HFFc6 (cell line): Measurements from ENCODE around the gene POU6F2. TPM values are rescaled to one million over a fixed set of nuclear protein-coding genes. Genes with fewer than 3 reads are reported as not detected.

Experiments
- DNase-seq: peaks from one replicate; pipeline ENCODE4 v3.0.0-alpha.2; 2018
- H3K27ac Mint-ChIP-seq: 2 replicates; pipeline ENCODE4 v1.8.0; 2020; ENCODE audit warnings: mild to moderate bottlenecking, mixed read lengths
- H3K27me3 Mint-ChIP-seq: 2 replicates; pipeline ENCODE4 v1.8.0; 2021; ENCODE audit warnings: mild to moderate bottlenecking, moderate library complexity, mixed read lengths; ENCODE audit not compliant: insufficient read depth
- H3K36me3 Mint-ChIP-seq: 2 replicates; pipeline ENCODE4 v1.8.0; 2021; ENCODE audit warnings: low read depth, mixed read lengths
- H3K4me1 Mint-ChIP-seq: 2 replicates; pipeline ENCODE4 v1.8.0; 2020; ENCODE audit warnings: low read depth, mixed read lengths
- H3K4me3 Mint-ChIP-seq: 2 replicates; pipeline ENCODE4 v1.8.0; 2020; ENCODE audit warnings: mild to moderate bottlenecking, moderate library complexity, mixed read lengths
- H3K9me3 Mint-ChIP-seq: 2 replicates; pipeline ENCODE4 v1.8.0; 2020; ENCODE audit warnings: mild to moderate bottlenecking, mixed read lengths
- CTCF ChIP-seq: fragments of 200-600 bp; sonication (generic); IDR thresholded peaks from 2 replicates; pipeline ENCODE4 v1.5.0; 2021; ENCODE audit warnings: antibody characterized with exemption, mild to moderate bottlenecking
- total RNA-seq, 6 experiments: library from RNA; stranded (reverse); fragmentation: NEBNext Ultra II Directional; extraction: Animal tissue kit (Norgen Biotek cat#: 25700); gene quantifications; 2 replicates in 1 of 6; 3 replicates in 5 of 6; pipeline ENCODE4 v1.2.3, GENCODE V29; 2021

Gene POU6F2
- total RNA-seq, 6 experiments from 2014 or later, result not detected

- peaks cover 2% of the 10 kb centered on the region; the same call in 1 of the 2 replicates for H3K27me3 Mint-ChIP-seq
- DNase-seq, result no peak
- no peak overlapping the region for H3K4me3 Mint-ChIP-seq
- H3K27ac Mint-ChIP-seq, result no peak overlapping the region
- H3K9me3 Mint-ChIP-seq, result peaks cover 11% of the 10 kb centered on the region; the same call in 1 of the 2 replicates
- TF ChIP-seq CTCF, result no peak
- no peaks in the 10 kb centered on the region for H3K4me1 Mint-ChIP-seq
- H3K36me3 Mint-ChIP-seq, result no peaks in the 10 kb centered on the region
Observed at GRCh38 chr7:39210362-39210761, 232.7 kb downstream of the POU6F2 start.

GRCh38 chr7:39211581-39211980 lies 233.9 kb downstream of the POU6F2 start:
- H3K9me3 Mint-ChIP-seq, result peaks cover 11% of the 10 kb centered on the region; the same call in 1 of the 2 replicates
- TF ChIP-seq CTCF, result no peak
- H3K27ac Mint-ChIP-seq, result no peak overlapping the region
- no peaks in the 10 kb centered on the region for H3K4me1 Mint-ChIP-seq
- no peak overlapping the region for H3K4me3 Mint-ChIP-seq
- DNase-seq, result no peak
- H3K27me3 Mint-ChIP-seq, result peaks cover 2% of the 10 kb centered on the region; the same call in 1 of the 2 replicates
- H3K36me3 Mint-ChIP-seq, result no peaks in the 10 kb centered on the region

GRCh38 chr7:39212876-39213275 lies 235.2 kb downstream of the POU6F2 start:
- H3K27ac Mint-ChIP-seq, result no peak overlapping the region
- H3K27me3 Mint-ChIP-seq, result peaks cover 2% of the 10 kb centered on the region; the same call in 1 of the 2 replicates
- DNase-seq, result no peak
- peaks cover 11% of the 10 kb centered on the region; the same call in 1 of the 2 replicates for H3K9me3 Mint-ChIP-seq
- no peaks in the 10 kb centered on the region for H3K36me3 Mint-ChIP-seq
- H3K4me1 Mint-ChIP-seq, result no peaks in the 10 kb centered on the region
- no peak overlapping the region for H3K4me3 Mint-ChIP-seq
- no peak for TF ChIP-seq CTCF

- no peak overlapping the region for H3K27ac Mint-ChIP-seq
- no peak for DNase-seq
- H3K4me1 Mint-ChIP-seq, result no peaks in the 10 kb centered on the region
- H3K9me3 Mint-ChIP-seq, result peaks cover under 1% of the 10 kb centered on the region; the same call in 1 of the 2 replicates
- peaks cover 4% of the 10 kb centered on the region for H3K27me3 Mint-ChIP-seq
- no peak overlapping the region for H3K4me3 Mint-ChIP-seq
- no peak for TF ChIP-seq CTCF
- no peaks in the 10 kb centered on the region for H3K36me3 Mint-ChIP-seq
Observed at GRCh38 chr7:39217783-39218182, 240.1 kb downstream of the POU6F2 start.

- Mint-ChIP-seq H3K36me3 (no peaks in the 10 kb centered on the region), H3K27me3 (peaks cover 3% of the 10 kb centered on the region)
- no peak for TF ChIP-seq CTCF
Observed at GRCh38 chr7:39219869-39220268, 242.2 kb downstream of the POU6F2 start.

GRCh38 chr7:39221901-39222300 lies 244.2 kb downstream of the POU6F2 start:
- no peak for TF ChIP-seq CTCF
- H3K4me3 Mint-ChIP-seq, result no peak overlapping the region
- H3K27me3 Mint-ChIP-seq, result peaks cover 3% of the 10 kb centered on the region
- H3K4me1 Mint-ChIP-seq, result no peaks in the 10 kb centered on the region
- no peaks in the 10 kb centered on the region for H3K36me3 Mint-ChIP-seq
- DNase-seq, result no peak
- H3K9me3 Mint-ChIP-seq, result no peaks in the 10 kb centered on the region
- H3K27ac Mint-ChIP-seq, result no peak overlapping the region

More at GRCh38 chr7:39219869-39220268, 242.2 kb downstream of the POU6F2 start:
- no peak for DNase-seq
- no peak overlapping the region for H3K27ac Mint-ChIP-seq
- H3K4me3 Mint-ChIP-seq, result no peak overlapping the region
- H3K9me3 Mint-ChIP-seq, result no peaks in the 10 kb centered on the region; the same call in 1 of the 2 replicates
- H3K4me1 Mint-ChIP-seq, result no peaks in the 10 kb centered on the region
